GM12864 (cell line): Measurements from ENCODE around the gene DCTN2.

ENCODE experiments used
- DNase-seq: peaks from one replicate; pipeline ENCODE4 v3.0.0-alpha.2; 2011; ENCODE audit warnings: low read depth
- H3K4me3 ChIP-seq: 2 replicates; pipeline ENCODE4 v1.5.1; 2011; ENCODE audit warnings: mild to moderate bottlenecking, low read depth, low read length, control low read depth
- CTCF ChIP-seq: IDR thresholded peaks from 2 replicates; pipeline ENCODE4 v1.5.1; 2011; ENCODE audit warnings: low read depth, mild to moderate bottlenecking, moderate library complexity, low read length, control low read depth, inconsistent platforms; ENCODE audit errors: missing control alignments

The DCTN2 gene

GRCh38 chr12:57586832-57587429, 39.9 kb upstream of the DCTN2 start:
- TF ChIP-seq CTCF, result no peak
- H3K4me3 ChIP-seq, result no peak overlapping the region
- DNase-seq, result no peak

GRCh38 chr12:57586128-57586527, 39.1 kb upstream of the DCTN2 start:
- DNase-seq, result no peak
- no peak for TF ChIP-seq CTCF
- H3K4me3 ChIP-seq, result no peak overlapping the region

- no peak for TF ChIP-seq CTCF
- DNase-seq, result no peak
- H3K4me3 ChIP-seq, result no peak overlapping the region
These were observed 38.2 kb upstream of the DCTN2 start for GRCh38 chr12:57585156-57585555.

GRCh38 chr12:57584690-57585089, 37.7 kb upstream of the DCTN2 start:
- TF ChIP-seq CTCF, result no peak
- H3K4me3 ChIP-seq, result no peak overlapping the region
- DNase-seq, result no peak

GRCh38 chr12:57584050-57584449, 37.1 kb upstream of the DCTN2 start:
- H3K4me3 ChIP-seq, result no peak overlapping the region
- TF ChIP-seq CTCF, result no peak
- no peak for DNase-seq

- DNase-seq, result peak; percentile 66
- peak; percentile 91 for TF ChIP-seq CTCF
- H3K4me3 ChIP-seq, result no peak overlapping the region
These were observed 36.2 kb upstream of the DCTN2 start for GRCh38 chr12:57583008-57583831.

GRCh38 chr12:57582440-57582839, 35.4 kb upstream of the DCTN2 start:
- no peak for TF ChIP-seq CTCF
- DNase-seq, result no peak
- no peak overlapping the region for H3K4me3 ChIP-seq
